ENCODE data around the gene TDRD12. TPM values are rescaled to one million over a fixed set of nuclear protein-coding genes. Genes with fewer than 3 reads are reported as not detected.
"Not testable (repeated sequence)": the region's sequence is repeated elsewhere in the genome, so short reads cannot be mapped to it uniquely, and the experiment has no call there.

The TDRD12 gene
- total RNA-seq, 1 donor from 2014 or later, result 1.2 TPM

DNA sequence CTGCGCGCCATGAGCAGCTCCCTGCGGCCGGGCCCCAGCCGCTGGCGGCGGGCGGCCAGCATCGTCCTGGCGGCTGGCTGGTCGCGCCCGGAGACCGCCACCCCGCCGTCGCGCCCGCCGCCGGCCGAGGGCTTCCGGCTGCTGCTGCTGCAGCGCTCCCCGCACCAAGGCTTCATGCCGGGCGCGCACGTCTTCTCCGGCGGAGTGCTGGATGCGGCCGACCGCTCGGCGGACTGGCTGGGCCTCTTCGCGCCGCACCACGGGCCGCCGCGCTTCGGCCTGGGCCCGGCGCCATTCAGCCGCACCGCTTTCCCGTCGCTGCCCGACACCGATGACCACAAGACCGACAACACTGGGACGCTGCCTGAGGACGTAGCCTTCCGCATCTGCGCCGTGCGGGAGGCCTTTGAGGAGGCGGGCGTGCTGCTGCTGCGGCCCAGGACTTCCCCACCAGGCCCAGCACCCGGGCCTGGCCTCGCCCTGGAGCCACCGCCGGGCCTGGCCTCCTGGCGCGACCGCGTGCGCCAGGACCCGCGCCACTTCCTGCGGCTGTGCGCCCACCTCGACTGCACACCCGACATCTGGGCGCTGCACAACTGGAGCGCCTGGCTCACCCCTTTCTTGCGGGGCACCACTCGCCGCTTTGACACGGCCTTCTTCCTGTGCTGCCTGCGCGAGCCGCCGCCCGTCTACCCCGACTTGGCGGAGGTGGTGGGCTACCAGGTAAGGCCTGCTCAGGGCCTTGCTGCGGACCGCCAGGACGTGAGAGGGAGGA is 27.4 kb upstream of the TDRD12 start:
- FAIRE-seq (no peak), DNase-seq (ENCODE audit: low spot score in 2 of 2) (peak; percentile 55 to 65)

- no peak for FAIRE-seq
- DNase-seq (ENCODE audit: low spot score in 2 of 2), result no peak
Measured at GRCh38 chr19:32692727-32693061, 26.9 kb upstream of the TDRD12 start.

- FAIRE-seq; DNase-seq (ENCODE audit: low spot score in 2 of 2): not testable (repeated sequence)
Measured at GRCh38 chr19:32693151-32694108, 26.1 kb upstream of the TDRD12 start.

GRCh38 chr19:32694316-32694715 is 25.3 kb upstream of the TDRD12 start:
- not testable (repeated sequence) for DNase-seq (ENCODE audit: low spot score in 2 of 2); FAIRE-seq

GRCh38 chr19:32694851-32695250 is 24.7 kb upstream of the TDRD12 start:
- DNase-seq (ENCODE audit: low spot score in 2 of 2); FAIRE-seq: not testable (repeated sequence)

- not testable (repeated sequence) for DNase-seq (ENCODE audit: low spot score in 2 of 2); FAIRE-seq
Measured at GRCh38 chr19:32695506-32695905, 24.1 kb upstream of the TDRD12 start.

DNA sequence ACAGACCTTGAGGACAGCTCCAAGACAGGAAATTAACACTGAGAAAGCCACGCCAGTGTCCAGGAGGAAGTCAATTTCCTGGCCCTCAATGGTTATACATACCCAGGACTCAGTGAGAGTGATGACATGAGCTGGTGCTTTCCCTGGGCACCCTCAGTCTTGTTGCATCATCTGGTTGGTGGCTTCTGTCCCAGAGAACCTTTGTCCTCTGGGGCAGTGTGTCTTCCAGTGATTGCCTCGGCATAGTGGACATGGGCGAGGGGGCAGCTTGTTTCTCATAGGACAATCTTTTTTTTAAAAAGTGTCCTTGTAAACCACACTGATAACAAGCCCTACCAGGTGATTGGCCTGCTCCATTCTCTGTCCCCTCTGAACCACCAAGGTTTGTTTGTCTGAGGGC is 22.8 kb upstream of the TDRD12 start:
- not testable (repeated sequence) for FAIRE-seq; DNase-seq (ENCODE audit: low spot score in 2 of 2)

DNA sequence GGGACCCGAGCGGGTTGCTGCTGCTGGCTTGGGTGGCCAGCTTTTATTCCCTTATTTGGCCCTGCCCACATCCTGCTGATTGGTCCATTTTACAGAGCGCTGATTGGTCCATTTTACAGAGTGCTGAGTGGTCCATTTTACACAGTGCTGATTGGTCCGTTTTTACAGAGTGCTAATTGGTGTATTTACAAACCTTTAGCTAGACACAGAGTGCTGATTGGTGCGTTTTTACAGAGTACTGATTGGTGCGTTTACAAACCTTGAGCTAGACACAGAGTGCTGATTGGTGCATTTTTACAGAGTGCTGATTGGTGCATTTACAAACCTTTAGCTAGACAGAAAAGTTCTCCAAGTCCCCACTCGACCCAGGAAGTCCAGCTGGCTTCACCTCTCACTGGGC is 19.4 kb upstream of the TDRD12 start:
- DNase-seq (ENCODE audit: low spot score in 2 of 2); FAIRE-seq: not testable (repeated sequence)

DNA sequence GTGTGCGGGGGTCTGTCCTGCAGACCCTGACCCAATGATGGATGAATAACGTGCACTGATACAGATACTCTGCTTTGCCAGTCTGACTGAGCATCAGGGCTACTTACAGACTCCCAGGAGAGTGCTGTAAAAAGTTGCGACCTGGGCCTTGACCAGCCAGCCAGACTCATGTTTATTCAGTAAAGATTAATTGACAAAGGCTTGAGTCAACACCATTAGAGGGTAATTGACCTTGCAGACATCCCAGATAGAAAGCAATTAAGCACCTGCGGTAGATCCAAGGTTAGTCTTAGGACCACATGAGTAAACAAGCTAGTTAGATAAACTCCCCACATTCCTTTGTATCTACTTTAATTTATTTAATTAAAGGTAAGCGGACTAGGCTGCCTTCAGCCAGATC is 17.6 kb upstream of the TDRD12 start:
- FAIRE-seq (no peak), DNase-seq (ENCODE audit: low spot score in 2 of 2) (no peak)

- not testable (repeated sequence) for DNase-seq (ENCODE audit: low spot score in 2 of 2); FAIRE-seq
Measured at GRCh38 chr19:32704006-32704405, 15.6 kb upstream of the TDRD12 start.

DNA sequence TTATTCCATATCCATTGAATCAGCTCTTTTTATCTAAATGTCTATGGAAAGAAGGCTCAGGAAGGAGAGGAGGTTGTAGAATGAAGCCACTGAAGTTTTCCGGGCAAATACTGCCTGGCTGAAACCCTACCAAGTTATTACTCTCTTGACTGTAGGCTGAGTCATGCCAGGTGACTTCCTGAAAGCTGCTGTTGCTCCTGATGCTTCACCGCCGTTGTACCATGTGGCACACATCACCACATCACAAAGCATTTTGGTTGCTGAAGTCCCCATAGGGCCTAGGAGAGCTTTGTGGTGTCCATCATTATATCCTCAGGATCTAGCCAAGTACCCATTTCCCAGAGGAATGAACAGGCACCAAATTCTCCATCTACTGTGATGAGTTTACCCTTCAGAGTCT is 11.1 kb upstream of the TDRD12 start:
- DNase-seq (ENCODE audit: low spot score in 2 of 2) (no peak), FAIRE-seq (no peak)

- no peak for FAIRE-seq
- DNase-seq (ENCODE audit: low spot score in 2 of 2), result no peak
Measured at GRCh38 chr19:32709032-32709431, 10.5 kb upstream of the TDRD12 start.

- DNase-seq (ENCODE audit: low spot score in 2 of 2) (no peak), FAIRE-seq (no peak)
Measured at GRCh38 chr19:32711747-32712146, 7.8 kb upstream of the TDRD12 start.

DNA sequence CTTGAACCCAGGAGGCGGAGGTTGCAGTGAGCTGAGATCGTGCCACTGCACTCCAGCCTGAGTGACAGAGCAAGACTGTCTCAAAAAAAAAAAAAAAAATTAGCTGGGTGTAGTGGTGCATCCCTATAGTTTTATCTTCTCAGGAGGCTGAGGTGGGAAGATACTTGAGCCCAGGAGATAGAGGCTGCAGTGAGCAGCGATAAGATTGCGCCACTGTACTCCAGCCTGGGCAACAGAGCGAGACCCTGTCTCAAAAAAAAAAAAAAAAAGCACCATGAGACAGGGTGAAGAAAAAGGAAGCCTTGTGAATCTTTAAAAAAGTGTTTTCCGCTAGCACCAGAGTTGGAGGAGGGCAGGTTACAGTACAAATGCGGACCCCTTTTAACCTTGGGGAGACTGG is 3.4 kb upstream of the TDRD12 start:
- FAIRE-seq, result not testable (repeated sequence)

GRCh38 chr19:32717496-32717895 is 2.1 kb upstream of the TDRD12 start:
- FAIRE-seq (no peak), DNase-seq (ENCODE audit: low spot score in 2 of 2) (no peak)

More for the DNA sequence above, 3.4 kb upstream of the TDRD12 start:
- not testable (repeated sequence) for DNase-seq (ENCODE audit: low spot score in 2 of 2)

DNA sequence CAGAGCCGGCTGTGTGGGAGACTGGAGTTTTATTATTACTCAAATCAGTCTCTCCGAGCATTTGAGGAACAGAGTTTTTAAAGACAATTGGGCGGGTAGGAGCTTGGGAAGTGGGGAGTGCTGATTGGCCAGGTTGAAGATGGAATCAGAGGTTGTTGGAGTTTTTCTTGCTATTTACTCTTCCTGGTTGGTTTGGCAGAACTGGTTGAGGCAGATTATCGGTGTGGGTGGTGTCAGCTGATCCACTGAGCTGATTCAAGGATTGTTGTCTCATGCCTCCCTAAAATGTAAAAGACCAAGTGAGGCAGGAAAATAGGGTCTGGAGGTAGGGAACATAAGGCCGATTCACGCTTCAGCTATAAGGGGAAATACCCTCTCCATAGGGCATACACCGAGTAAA is 1.3 kb upstream of the TDRD12 start:
- no peak for DNase-seq (ENCODE audit: low spot score in 2 of 2)
- FAIRE-seq, result no peak

DNA sequence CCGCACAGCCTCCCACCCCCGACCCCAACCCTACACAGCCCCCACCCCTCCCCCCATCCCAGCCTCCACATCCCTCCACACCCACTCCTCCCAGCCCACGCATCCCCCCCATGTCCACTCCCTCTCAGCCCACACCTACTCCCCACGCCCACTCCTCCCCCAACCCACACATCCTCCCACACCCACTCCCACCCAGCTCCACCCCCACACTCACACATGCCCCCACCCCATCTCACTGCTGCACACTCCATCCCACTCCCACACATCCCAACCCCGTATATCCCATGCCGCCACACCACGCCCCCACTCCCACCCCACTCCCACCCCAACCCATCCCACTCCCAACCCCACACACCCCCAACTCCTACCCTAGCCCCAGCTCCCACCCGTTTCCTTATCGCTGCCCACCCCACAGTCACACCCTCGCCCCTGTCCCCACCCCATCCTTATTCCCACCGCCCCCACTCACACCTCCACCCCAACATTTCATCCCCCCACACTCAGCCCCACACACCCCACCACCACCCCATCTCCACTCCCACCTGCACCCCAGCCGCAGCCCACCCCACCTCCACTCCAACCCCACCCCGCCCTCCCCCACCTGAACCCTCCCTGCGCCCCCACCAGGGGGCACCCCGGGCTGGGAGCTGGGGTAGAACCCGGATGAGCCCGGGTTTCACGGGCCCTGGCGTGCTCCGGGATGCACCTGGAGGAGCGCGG is 809 bp downstream of the TDRD12 start:
- FAIRE-seq (no peak), DNase-seq (ENCODE audit: low spot score in 2 of 2) (peak in 1 of 2 donors; percentile 32)

- DNase-seq (ENCODE audit: low spot score in 2 of 2), result no peak
- no peak for FAIRE-seq
Measured at GRCh38 chr19:32720936-32721250, 1.3 kb downstream of the TDRD12 start.

DNA sequence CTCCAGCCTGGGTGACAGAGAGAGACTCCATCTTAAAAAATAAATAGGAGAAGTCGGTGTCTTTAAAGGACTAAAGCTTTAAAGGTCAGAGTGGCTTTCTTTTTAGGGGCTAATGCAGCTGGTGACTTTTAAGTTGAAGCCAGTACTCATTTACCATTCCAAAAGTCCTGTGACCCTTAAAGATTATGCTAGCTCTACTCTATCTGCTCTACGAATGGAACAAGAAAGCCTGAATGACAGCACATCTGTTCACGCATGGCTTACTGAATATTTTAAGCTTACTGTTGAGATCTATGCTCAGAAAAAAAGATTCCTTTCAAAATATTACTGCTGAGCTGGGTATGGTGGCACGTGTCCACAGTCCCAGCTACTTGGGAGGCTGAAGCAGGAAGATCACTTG is 16.4 kb downstream of the TDRD12 start:
- no peak for DNase-seq (ENCODE audit: low spot score in 2 of 2)
- no peak for FAIRE-seq

GRCh38 chr19:32743021-32743420 is 23.5 kb downstream of the TDRD12 start:
- DNase-seq (ENCODE audit: low spot score in 2 of 2) (no peak), FAIRE-seq (no peak)

- DNase-seq (ENCODE audit: low spot score in 2 of 2) (no peak), FAIRE-seq (no peak)
Measured at GRCh38 chr19:32743447-32743846, 23.9 kb downstream of the TDRD12 start.
